Measurements from ENCODE around the gene JARID2.

The JARID2 gene

GRCh38 chr6:15449011-15449410, 203.1 kb downstream of the JARID2 start:
- no peak for DNase-seq

- DNase-seq: no peak
These were observed 205.9 kb downstream of the JARID2 start for GRCh38 chr6:15451738-15452137.

GRCh38 chr6:15452182-15452941, 206.5 kb downstream of the JARID2 start:
- DNase-seq: no peak

- no peak for DNase-seq
These were observed 207.3 kb downstream of the JARID2 start for GRCh38 chr6:15453186-15453585.

- no peak for DNase-seq
These were observed 207.8 kb downstream of the JARID2 start for GRCh38 chr6:15453622-15454021.

- DNase-seq: no peak
These were observed 210.6 kb downstream of the JARID2 start for GRCh38 chr6:15456422-15456821.

GRCh38 chr6:15457121-15457650, 211.3 kb downstream of the JARID2 start:
- DNase-seq: no peak

- no peak for DNase-seq
These were observed 212.2 kb downstream of the JARID2 start for GRCh38 chr6:15458021-15458459.

GRCh38 chr6:15460110-15460727, 214.3 kb downstream of the JARID2 start:
- DNase-seq: no peak

GRCh38 chr6:15461127-15461944, 215.5 kb downstream of the JARID2 start:
- no peak for DNase-seq

- no peak for DNase-seq
These were observed 216.4 kb downstream of the JARID2 start for GRCh38 chr6:15462256-15462655.

GRCh38 chr6:15462717-15463525, 217.1 kb downstream of the JARID2 start:
- no peak for DNase-seq

- DNase-seq: peak in 1 of 2 donors; percentile 74
These were observed 218.4 kb downstream of the JARID2 start for GRCh38 chr6:15464211-15464725.

- DNase-seq: no peak
These were observed 219.3 kb downstream of the JARID2 start for GRCh38 chr6:15465212-15465611.

GRCh38 chr6:15470746-15471145, 224.9 kb downstream of the JARID2 start:
- DNase-seq: no peak

GRCh38 chr6:15472621-15473020, 226.8 kb downstream of the JARID2 start:
- no peak for DNase-seq

GRCh38 chr6:15473174-15473573, 227.3 kb downstream of the JARID2 start:
- DNase-seq: no peak

GRCh38 chr6:15473741-15474161, 227.9 kb downstream of the JARID2 start:
- peak; percentile 47 to 51 for DNase-seq

- DNase-seq: peak; percentile 45 to 51
These were observed 228.3 kb downstream of the JARID2 start for GRCh38 chr6:15474196-15474595.

- DNase-seq: no peak
These were observed 229.4 kb downstream of the JARID2 start for GRCh38 chr6:15475261-15475660.

- no peak for DNase-seq
These were observed 230.0 kb downstream of the JARID2 start for GRCh38 chr6:15475872-15476271.

Data from inflammatory macrophage treated with lipopolysaccharide for 1 hour (primary cell).